Measurements from ENCODE around the gene SPINK7. TPM values are rescaled to one million over a fixed set of nuclear protein-coding genes. Genes with fewer than 3 reads are reported as not detected.

The SPINK7 gene
- total RNA-seq, 1 experiment from 2014 or later: not detected

GRCh38 chr5:148364343-148364742 is 52.1 kb downstream of the SPINK7 start:
- DNase-seq: no peak
- H4K20me1 ChIP-seq (ENCODE audit: insufficient read depth): no peaks in the 10 kb centered on the region
- POLR2A ChIA-PET (ENCODE audit: unreplicated experiment): no interaction called here
- H3K4me2 ChIP-seq: no peak overlapping the region
- CTCF ChIA-PET: no interaction called here
- no peak for TF ChIP-seq EZH2 (IDR thresholded peaks at IDR 0.05; ENCODE audit: low read depth)
- no peak for TF ChIP-seq CTCF (conservative IDR thresholded peaks at IDR 0.05)
- H3K27ac ChIP-seq: no peak overlapping the region
- H2AFZ ChIP-seq: no peak overlapping the region
- H3K27me3 ChIP-seq (ENCODE audit: insufficient read depth, low read depth): no peaks in the 10 kb centered on the region
- no peaks in the 10 kb centered on the region for H3K9me2 ChIP-seq (ENCODE audit: insufficient read depth)
- H3K9me3 ChIP-seq (ENCODE audit: insufficient read depth, low read depth): no peaks in the 10 kb centered on the region
- no peak overlapping the region for H3K4me3 ChIP-seq
- H3K36me3 ChIP-seq (ENCODE audit: low read depth): no peaks in the 10 kb centered on the region
- BruUV-seq (replicated peaks): no TSS peak
- no peaks in the 10 kb centered on the region for H3K79me2 ChIP-seq (ENCODE audit: low read depth)
- no peaks in the 10 kb centered on the region for H3F3A ChIP-seq (ENCODE audit: insufficient read depth, low read depth)
- H3K4me1 ChIP-seq (replicated peaks; ENCODE audit: insufficient read depth): no peaks in the 10 kb centered on the region
- intact Hi-C loops (cut with micrococcal nuclease; ENCODE audit: unreplicated experiment): no loop called here

Other genes starting within 250 kb of the SPINK7 start
- gene SPINK5, start 248.4 kb upstream of the SPINK7 start, total RNA-seq (2021): 0.13 TPM in 1 of 2 replicates, not detected in the other
- gene SPINK14, start 143.9 kb upstream of the SPINK7 start, total RNA-seq (2021): not detected in 2 replicates
- gene SPINK6, start 109.4 kb upstream of the SPINK7 start, total RNA-seq (2021): not detected in 2 replicates
- not detected in 2 replicates for gene MARCOL, start 73.9 kb upstream of the SPINK7 start, total RNA-seq (2021)
- not detected in 2 replicates for gene SPINK13, start 43.6 kb upstream of the SPINK7 start, total RNA-seq (2021)
- not detected in 2 replicates for gene SPINK9, start 23.1 kb downstream of the SPINK7 start, total RNA-seq (2021)
- gene FBXO38, start 71.5 kb downstream of the SPINK7 start, total RNA-seq (2021): 39.2 and 49.8 TPM in 2 replicates